ENCODE data around the gene ABCC8. TPM values are rescaled to one million over a fixed set of nuclear protein-coding genes. Genes with fewer than 3 reads are reported as not detected.

ABCC8 gene
- total and polyA plus RNA-seq, 2 of the 8 experiments (the other 6 are each of a cell fraction or from before 2014, with no cell fraction given), result 3.7 to 4.9 TPM

DNA sequence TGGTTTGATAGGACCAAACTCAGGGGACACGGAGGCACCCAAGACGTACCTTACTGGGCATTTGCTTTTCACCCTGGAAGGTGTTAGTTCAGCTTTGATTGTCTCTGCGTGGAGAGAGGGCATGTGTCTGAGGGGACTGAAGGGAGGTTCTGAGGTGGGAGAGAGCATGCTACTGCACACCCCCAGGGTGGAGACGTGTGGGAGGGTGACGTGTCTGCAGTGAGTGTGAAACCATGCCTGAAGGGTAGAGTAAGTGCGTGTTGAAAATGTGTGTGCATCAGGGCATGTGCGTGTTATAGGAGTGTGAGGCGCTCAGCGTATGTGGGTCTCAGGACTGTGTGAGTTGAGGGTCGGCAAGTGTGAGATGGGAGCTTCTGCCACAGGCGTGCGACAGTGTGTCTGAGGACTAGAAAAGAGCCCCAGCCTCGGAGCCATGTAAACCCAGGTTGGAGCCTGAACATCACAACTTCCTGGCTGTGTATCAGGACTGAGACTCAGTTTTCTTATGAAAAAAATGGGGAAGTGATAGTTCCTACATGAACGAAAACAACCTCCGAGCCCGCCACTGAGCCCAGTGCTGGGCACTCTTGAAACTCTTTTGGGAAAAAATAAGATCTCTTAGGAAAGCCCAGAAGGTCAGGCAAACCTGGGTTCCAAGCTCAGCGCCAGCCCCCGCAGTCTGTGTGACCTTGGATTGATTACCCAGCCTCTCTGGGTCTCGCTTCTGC lies 76.4 kb downstream of the ABCC8 start (continued):
- TF ChIP-seq, protein P1, sequence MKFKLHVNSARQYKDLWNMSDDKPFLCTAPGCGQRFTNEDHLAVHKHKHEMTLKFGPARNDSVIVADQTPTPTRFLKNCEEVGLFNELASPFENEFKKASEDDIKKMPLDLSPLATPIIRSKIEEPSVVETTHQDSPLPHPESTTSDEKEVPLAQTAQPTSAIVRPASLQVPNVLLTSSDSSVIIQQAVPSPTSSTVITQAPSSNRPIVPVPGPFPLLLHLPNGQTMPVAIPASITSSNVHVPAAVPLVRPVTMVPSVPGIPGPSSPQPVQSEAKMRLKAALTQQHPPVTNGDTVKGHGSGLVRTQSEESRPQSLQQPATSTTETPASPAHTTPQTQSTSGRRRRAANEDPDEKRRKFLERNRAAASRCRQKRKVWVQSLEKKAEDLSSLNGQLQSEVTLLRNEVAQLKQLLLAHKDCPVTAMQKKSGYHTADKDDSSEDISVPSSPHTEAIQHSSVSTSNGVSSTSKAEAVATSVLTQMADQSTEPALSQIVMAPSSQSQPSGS (IDR thresholded peaks at IDR 0.05; ENCODE audit: low read length), result no peak
- TF ChIP-seq POLR2A (IDR thresholded peaks at IDR 0.05; ENCODE audit: control extremely low read depth in 1 of 2, low read depth in 2 of 2, low read length in 2 of 2), result no peak
- TF ChIP-seq RNF2 (IDR thresholded peaks at IDR 0.05; ENCODE audit: borderline replicate concordance, low read depth, low read length, missing control alignments, poor library complexity, severe bottlenecking), result no peak
- no peak for TF ChIP-seq TCF12 (IDR thresholded peaks at IDR 0.05; ENCODE audit: low read depth, low read length)
- TF ChIP-seq PHF8 (conservative IDR thresholded peaks at IDR 0.05; ENCODE audit: low read depth, low read length), result no peak
- TF ChIP-seq SP1 (IDR thresholded peaks at IDR 0.05; ENCODE audit: low read depth, low read length), result no peak
- TF ChIP-seq SIX5 (IDR thresholded peaks at IDR 0.05; ENCODE audit: low read depth, low read length), result no peak
- no peak for TF ChIP-seq JUND (IDR thresholded peaks at IDR 0.05; ENCODE audit: low read length)
- no peak for TF ChIP-seq TBP (IDR thresholded peaks at IDR 0.05; ENCODE audit: low read depth, low read length)
- TF ChIP-seq KDM4A (IDR thresholded peaks at IDR 0.05; ENCODE audit: low read depth, low read length, severe bottlenecking), result no peak
